Measurements from ENCODE around the gene NAXD. TPM values are rescaled to one million over a fixed set of nuclear protein-coding genes. Genes with fewer than 3 reads are reported as not detected.

The NAXD gene
- total RNA-seq, 2 experiments from 2014 or later, result 17.4 to 17.8 TPM

DNA sequence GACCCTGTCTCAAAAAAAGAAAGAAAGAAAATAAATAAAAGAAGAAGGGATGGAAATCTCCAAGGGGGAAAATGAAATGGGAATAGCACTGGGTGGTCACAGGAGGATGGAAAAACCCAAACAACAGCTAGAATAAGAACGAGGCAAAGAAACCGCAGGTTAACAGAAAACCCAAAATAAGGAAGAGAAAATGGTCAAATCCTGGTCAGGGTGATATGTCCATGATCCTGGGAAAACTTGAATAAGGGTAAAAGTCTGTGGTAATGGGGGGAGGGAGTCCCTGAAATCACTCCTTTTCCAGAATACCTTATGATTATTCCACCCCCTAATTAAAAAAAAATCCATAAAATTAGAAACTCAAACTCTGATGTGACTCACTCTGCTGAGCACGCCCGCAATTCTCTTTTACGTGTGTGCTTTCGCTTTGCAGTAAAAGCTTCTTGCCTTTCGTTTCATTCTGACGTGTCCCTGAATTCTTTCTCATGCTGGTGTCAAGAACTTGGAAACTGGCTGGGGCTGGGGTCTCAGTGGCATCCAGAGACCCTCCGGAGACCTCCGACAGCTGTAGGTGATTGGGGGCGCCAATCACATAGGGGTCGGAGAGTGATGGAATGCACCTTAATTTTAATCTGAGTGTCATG is 4.3 kb upstream of the NAXD start:
- H3K4me3 Mint-ChIP-seq, result peak overlapping the region; percentile 17
- intact Hi-C loops (cut with DNase I, micrococcal nuclease), result loop anchor here (5.0 to 10.0 kb wide), 2 partner anchors 91 to 104 kb away; partner anchors contain the start of gene ING1 (in 1 of the 2)
- no peak for ATAC-seq (ENCODE audit: poor library complexity)
- H3K36me3 ChIP-seq (ENCODE audit: insufficient read depth, low read length), result no peaks in the 10 kb centered on the region
- peaks cover 6% of the 10 kb centered on the region for H3K4me1 Mint-ChIP-seq (ENCODE audit: low read depth)
- peaks cover 0 to 5% of the 10 kb centered on the region in 2 experiments for H3K9me3 ChIP-seq (ENCODE audit: control insufficient read depth in 1 of 2, insufficient read depth in 1 of 2, low read length in 2 of 2)
- H3K27ac ChIP-seq (ENCODE audit: low read depth in 1 of 2, low read length in 2 of 2), result no peak overlapping the region
- TF ChIP-seq, protein P1, sequence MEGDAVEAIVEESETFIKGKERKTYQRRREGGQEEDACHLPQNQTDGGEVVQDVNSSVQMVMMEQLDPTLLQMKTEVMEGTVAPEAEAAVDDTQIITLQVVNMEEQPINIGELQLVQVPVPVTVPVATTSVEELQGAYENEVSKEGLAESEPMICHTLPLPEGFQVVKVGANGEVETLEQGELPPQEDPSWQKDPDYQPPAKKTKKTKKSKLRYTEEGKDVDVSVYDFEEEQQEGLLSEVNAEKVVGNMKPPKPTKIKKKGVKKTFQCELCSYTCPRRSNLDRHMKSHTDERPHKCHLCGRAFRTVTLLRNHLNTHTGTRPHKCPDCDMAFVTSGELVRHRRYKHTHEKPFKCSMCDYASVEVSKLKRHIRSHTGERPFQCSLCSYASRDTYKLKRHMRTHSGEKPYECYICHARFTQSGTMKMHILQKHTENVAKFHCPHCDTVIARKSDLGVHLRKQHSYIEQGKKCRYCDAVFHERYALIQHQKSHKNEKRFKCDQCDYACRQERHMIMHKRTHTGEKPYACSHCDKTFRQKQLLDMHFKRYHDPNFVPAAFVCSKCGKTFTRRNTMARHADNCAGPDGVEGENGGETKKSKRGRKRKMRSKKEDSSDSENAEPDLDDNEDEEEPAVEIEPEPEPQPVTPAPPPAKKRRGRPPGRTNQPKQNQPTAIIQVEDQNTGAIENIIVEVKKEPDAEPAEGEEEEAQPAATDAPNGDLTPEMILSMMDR (IDR thresholded peaks at IDR 0.05), result no peak
- peaks cover 6% of the 10 kb centered on the region for H3K4me1 ChIP-seq (ENCODE audit: insufficient read depth, low read length)
- POLR2A ChIA-PET, result interaction anchor here (0.6 kb wide), 1 partner anchor 201 kb away, joined by 4 read pairs; no protein-coding TSS in a partner anchor
- peak in 2 of 14 experiments; percentile 20 to 33 for DNase-seq
- H3K27me3 ChIP-seq (ENCODE audit: control insufficient read depth in 1 of 2, insufficient read depth in 2 of 2, low read length in 2 of 2), result no peaks in the 10 kb centered on the region
- H3K9me3 Mint-ChIP-seq, result peaks cover 2% of the 10 kb centered on the region
- H3K27me3 Mint-ChIP-seq, result peaks cover 4% of the 10 kb centered on the region
- CTCF ChIA-PET, result no interaction called here
- H3K27ac Mint-ChIP-seq, result no peak overlapping the region
- H3K36me3 Mint-ChIP-seq (ENCODE audit: low read depth), result peaks cover 5% of the 10 kb centered on the region
- H3K4me3 ChIP-seq (ENCODE audit: low read length), result peak overlapping the region; percentile 15

DNA sequence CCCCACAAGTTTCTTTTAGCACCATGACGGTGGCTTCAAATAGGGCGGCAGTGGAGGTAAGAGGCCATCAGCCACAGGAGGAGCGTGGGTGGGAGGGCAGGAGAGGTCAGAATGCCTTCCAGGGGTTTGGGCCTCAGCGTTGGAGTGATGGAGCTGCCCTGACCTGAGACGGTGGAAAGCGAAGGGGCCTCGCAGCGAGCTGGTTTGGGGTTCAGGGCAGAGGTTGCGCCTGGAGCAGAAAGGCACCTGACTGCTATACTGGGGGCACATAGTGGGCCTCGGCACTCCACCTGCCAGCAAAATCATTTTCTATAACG is 382 bp upstream of the NAXD start:
- ATAC-seq (ENCODE audit: poor library complexity), result no peak
- Histone ChIP-seq H3K4me1 (ENCODE audit: insufficient read depth, low read length) (peaks cover 22% of the 10 kb centered on the region), H3K4me3 (ENCODE audit: low read length) (peak overlapping the region; percentile 85), H3K9me3 (ENCODE audit: control insufficient read depth in 1 of 2, insufficient read depth in 1 of 2, low read length in 2 of 2) (peaks cover 0 to 5% of the 10 kb centered on the region in 2 experiments), H3K27me3 (ENCODE audit: control insufficient read depth in 1 of 2, insufficient read depth in 2 of 2, low read length in 2 of 2) (no peaks in the 10 kb centered on the region), H3K36me3 (ENCODE audit: insufficient read depth, low read length) (no peaks in the 10 kb centered on the region), H3K27ac (ENCODE audit: low read depth in 1 of 2, low read length in 2 of 2) (peak overlapping the region in 1 of 2 donors; percentile 1)
- intact Hi-C loops (cut with DNase I, micrococcal nuclease), result loop anchor here (5.0 to 10.0 kb wide), 2 partner anchors 100 to 297 kb away; partner anchors contain the start of gene ING1 (in 1 of the 2)
- TF ChIP-seq, protein P1 (IDR thresholded peaks at IDR 0.05), result no peak
- ChIA-PET CTCF (no interaction called here), POLR2A (interaction anchor here (1.0 to 2.3 kb wide), 4 partner anchors 53 to 300 kb away, joined by 3 to 17 read pairs (median 8); partner anchors contain the start of gene RAB20)
- peaks cover 4% of the 10 kb centered on the region for H3K27me3 Mint-ChIP-seq
- peaks cover 11% of the 10 kb centered on the region for H3K36me3 Mint-ChIP-seq (ENCODE audit: low read depth)
- no peak for DNase-seq
- peaks cover 39% of the 10 kb centered on the region for H3K4me1 Mint-ChIP-seq (ENCODE audit: low read depth)
- H3K27ac Mint-ChIP-seq, result peak overlapping the region; percentile 82
- peak overlapping the region; percentile 89 for H3K4me3 Mint-ChIP-seq
- H3K9me3 Mint-ChIP-seq, result peaks cover 2% of the 10 kb centered on the region

DNA sequence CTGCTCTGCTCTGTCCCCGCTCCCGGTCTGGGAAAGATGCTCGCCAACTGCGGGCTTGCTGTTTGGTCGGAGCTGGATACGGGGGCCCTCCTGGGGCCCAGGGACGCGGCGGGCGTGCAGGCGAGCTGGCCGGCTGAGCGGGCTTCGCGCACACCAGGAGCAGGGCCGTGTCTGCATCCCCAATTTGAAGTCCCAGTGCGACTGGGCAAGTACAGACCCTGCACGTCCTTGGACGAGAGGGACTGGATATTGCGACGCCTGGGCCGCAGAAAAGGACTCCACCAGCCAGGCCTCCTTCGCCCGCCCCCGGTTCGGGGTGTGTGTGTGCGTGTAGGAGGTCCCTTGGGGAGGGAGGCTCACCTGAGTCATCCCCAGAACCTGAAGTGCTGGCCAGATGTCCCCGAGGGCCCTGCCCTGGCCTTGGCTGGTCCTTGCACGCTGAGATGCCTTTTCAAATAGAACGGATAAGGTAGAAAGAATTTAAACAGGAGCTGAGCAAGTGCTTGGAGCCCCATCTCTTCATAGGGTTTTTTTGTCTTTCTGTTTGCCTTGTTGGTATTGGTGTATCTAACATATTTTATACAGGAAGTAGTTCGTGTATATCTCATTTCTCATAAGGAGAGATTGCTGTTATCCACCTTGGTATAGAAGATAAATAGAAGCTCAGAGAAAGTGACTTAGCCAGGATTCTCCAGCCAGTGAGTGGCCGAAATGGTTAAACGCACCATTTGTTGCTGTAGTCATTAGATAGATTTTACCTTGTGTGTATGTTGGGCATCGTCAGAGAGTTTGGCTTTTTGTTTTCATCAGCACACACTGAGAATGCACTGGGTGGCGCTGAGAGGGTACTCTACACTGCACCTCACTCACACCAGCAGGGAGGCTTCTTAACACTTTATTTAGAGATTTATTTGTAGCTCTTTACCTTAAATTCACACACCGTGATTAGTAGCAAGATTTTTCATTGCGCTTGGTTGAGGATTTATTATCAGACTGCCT is 1.1 kb downstream of the NAXD start:
- Histone ChIP-seq H3K4me1 (ENCODE audit: insufficient read depth, low read length) (peaks cover 24% of the 10 kb centered on the region), H3K27me3 (ENCODE audit: control insufficient read depth in 1 of 2, insufficient read depth in 2 of 2, low read length in 2 of 2) (no peaks in the 10 kb centered on the region), H3K4me3 (ENCODE audit: low read length) (peak overlapping the region; percentile 85), H3K27ac (ENCODE audit: low read depth in 1 of 2, low read length in 2 of 2) (peak overlapping the region; percentile 22 to 56), H3K36me3 (ENCODE audit: insufficient read depth, low read length) (no peaks in the 10 kb centered on the region), H3K9me3 (ENCODE audit: control insufficient read depth in 1 of 2, insufficient read depth in 1 of 2, low read length in 2 of 2) (peaks cover 0 to 5% of the 10 kb centered on the region in 2 experiments)
- CTCF ChIA-PET, result interaction anchor here (0.5 kb wide), 1 partner anchor 40 kb away, joined by 3 read pairs; no protein-coding TSS in a partner anchor
- Mint-ChIP-seq H3K27me3 (no peaks in the 10 kb centered on the region), H3K27ac (peak overlapping the region; percentile 83), H3K9me3 (peaks cover 2% of the 10 kb centered on the region), H3K4me1 (ENCODE audit: low read depth) (peaks cover 48% of the 10 kb centered on the region), H3K4me3 (peak overlapping the region; percentile 89), H3K36me3 (ENCODE audit: low read depth) (peaks cover 11% of the 10 kb centered on the region)
- TF ChIP-seq, protein P1 (IDR thresholded peaks at IDR 0.05), result no peak
- POLR2A ChIA-PET, result interaction anchor here (0.8 to 2.3 kb wide), 7 partner anchors 9 to 299 kb away, joined by 3 to 17 read pairs (median 4); no protein-coding TSS in a partner anchor
- intact Hi-C loops (cut with DNase I, micrococcal nuclease), result loop anchor here (5.0 to 10.0 kb wide), 2 partner anchors 98 to 296 kb away; partner anchors contain the start of gene ING1 (in 1 of the 2)
- ATAC-seq (ENCODE audit: poor library complexity) (peak; percentile 19), DNase-seq (peak in 10 of 14 experiments; percentile 6 to 47 (median 26))
